ENCODE data around the gene GTF2H1. TPM values are rescaled to one million over a fixed set of nuclear protein-coding genes. Genes with fewer than 3 reads are reported as not detected.

The GTF2H1 gene
- total and polyA plus RNA-seq, 2 donors (not counting 1 experiment from before 2014, with no cell fraction given) = 43.7 to 71.9 TPM

- Histone ChIP-seq H2AFZ (ENCODE audit: insufficient read depth, low read depth, low read length, poor library complexity, severe bottlenecking) (no peak overlapping the region), H3K27ac (ENCODE audit: low read length in 2 of 2) (peak overlapping the region in 1 of 2 donors; percentile 100), H3K9ac (ENCODE audit: low read length) (peak overlapping the region; percentile 98), H4K20me1 (ENCODE audit: control insufficient read depth, insufficient read depth, low read length, poor library complexity, severe bottlenecking) (peaks cover 18% of the 10 kb centered on the region), H3K4me1 (ENCODE audit: control insufficient read depth in 2 of 2, insufficient read depth in 2 of 2, low read length in 2 of 2) (peaks cover 39 to 54% of the 10 kb centered on the region in 2 donors), H3K9me3 (ENCODE audit: control extremely low read depth in 1 of 3, control insufficient read depth in 2 of 3, insufficient read depth in 1 of 3, low read length in 2 of 3) (no peaks in the 10 kb centered on the region), H3K4me3 (ENCODE audit: control extremely low read depth in 1 of 5, extremely low read depth in 1 of 5, insufficient read depth in 1 of 5, low read depth in 2 of 5, low read length in 4 of 5) (peak overlapping the region in 2 of 5 experiments; percentile 23 to 90), H3K4me2 (replicated peaks; ENCODE audit: low read depth, low read length, poor library complexity, severe bottlenecking) (peak overlapping the region; percentile 93), H3K27me3 (replicated peaks in 1 of 4; ENCODE audit: control extremely low read depth in 1 of 4, control insufficient read depth in 3 of 4, insufficient read depth in 4 of 4, low read length in 3 of 4) (no peaks in the 10 kb centered on the region), H3K79me2 (ENCODE audit: control insufficient read depth, insufficient read depth, low read length) (peaks cover 93% of the 10 kb centered on the region), H3K36me3 (replicated peaks in 1 of 2; ENCODE audit: control extremely low read depth in 1 of 2, control insufficient read depth in 1 of 2, extremely low read depth in 1 of 2, insufficient read depth in 2 of 2, low read length in 1 of 2) (peaks cover 0 to 20% of the 10 kb centered on the region in 2 experiments)
- ATAC-seq (ENCODE audit: low read depth) (no peak), DNase-seq (no peak)
- ChIA-PET CTCF (interaction anchor here (0.9 to 2.5 kb wide), 4 partner anchors 9 to 401 kb away, joined by 4 to 11 read pairs (median 8); partner anchors contain the start of gene LDHA), POLR2A (interaction anchor here (2.5 kb wide), 1 partner anchor 38 kb away, joined by 8 read pairs; no protein-coding TSS in a partner anchor)
- TF ChIP-seq CTCF (IDR thresholded peaks at IDR 0.05) = no peak
- no peak for TF ChIP-seq EZH2 (IDR thresholded peaks at IDR 0.05; ENCODE audit: borderline replicate concordance, insufficient read depth, low read depth, low read length, poor library complexity, severe bottlenecking)
- Mint-ChIP-seq H3K27ac (peak overlapping the region; percentile 79), H3K9me3 (ENCODE audit: insufficient read depth) (no peaks in the 10 kb centered on the region), H3K27me3 (no peaks in the 10 kb centered on the region), H3K4me3 (peak overlapping the region; percentile 73), H3K4me1 (peaks cover 73% of the 10 kb centered on the region)
- intact Hi-C loops (cut with micrococcal nuclease) = loop anchor here (1.0 to 5.0 kb wide), 4 partner anchors 38 to 1583 kb away; partner anchors contain the start of genes C11orf58, TMEM86A and UEVLD
Observed at GRCh38 chr11:18320617-18321016, 1.8 kb upstream of the GTF2H1 start.

- 0% methylated on average over 2 of the region's 4 CpGs for WGBS (ENCODE audit: insufficient coverage)
- no peaks in the 10 kb centered on the region for H3K9me3 Mint-ChIP-seq (ENCODE audit: insufficient read depth)
Observed at GRCh38 chr11:18321578-18321968, 794 bp upstream of the GTF2H1 start.

More at GRCh38 chr11:18321578-18321968, 794 bp upstream of the GTF2H1 start:
- ATAC-seq (ENCODE audit: low read depth) (peak; percentile 3), DNase-seq (no peak)
- intact Hi-C loops (cut with micrococcal nuclease) = loop anchor here (1.0 to 5.0 kb wide), 4 partner anchors 39 to 1584 kb away; partner anchors contain the start of genes C11orf58, TMEM86A and UEVLD
- Histone ChIP-seq H3K4me3 (ENCODE audit: control extremely low read depth in 1 of 5, extremely low read depth in 1 of 5, insufficient read depth in 1 of 5, low read depth in 2 of 5, low read length in 4 of 5) (peak overlapping the region; percentile 82 to 94 (median 90)), H3K79me2 (ENCODE audit: control insufficient read depth, insufficient read depth, low read length) (peaks cover 93% of the 10 kb centered on the region), H4K20me1 (ENCODE audit: control insufficient read depth, insufficient read depth, low read length, poor library complexity, severe bottlenecking) (peaks cover 18% of the 10 kb centered on the region), H3K9me3 (ENCODE audit: control extremely low read depth in 1 of 3, control insufficient read depth in 2 of 3, insufficient read depth in 1 of 3, low read length in 2 of 3) (no peaks in the 10 kb centered on the region), H3K36me3 (replicated peaks in 1 of 2; ENCODE audit: control extremely low read depth in 1 of 2, control insufficient read depth in 1 of 2, extremely low read depth in 1 of 2, insufficient read depth in 2 of 2, low read length in 1 of 2) (peaks cover 2 to 24% of the 10 kb centered on the region in 2 experiments), H3K27ac (ENCODE audit: low read length in 2 of 2) (peak overlapping the region; percentile 98 to 100), H3K4me2 (replicated peaks; ENCODE audit: low read depth, low read length, poor library complexity, severe bottlenecking) (peak overlapping the region; percentile 93), H3K9ac (ENCODE audit: low read length) (peak overlapping the region; percentile 98), H2AFZ (ENCODE audit: insufficient read depth, low read depth, low read length, poor library complexity, severe bottlenecking) (peak overlapping the region; percentile 95), H3K4me1 (ENCODE audit: control insufficient read depth in 2 of 2, insufficient read depth in 2 of 2, low read length in 2 of 2) (peaks cover 39 to 54% of the 10 kb centered on the region in 2 donors), H3K27me3 (replicated peaks in 1 of 4; ENCODE audit: control extremely low read depth in 1 of 4, control insufficient read depth in 3 of 4, insufficient read depth in 4 of 4, low read length in 3 of 4) (no peaks in the 10 kb centered on the region)
- ChIA-PET CTCF (interaction anchor here (1.0 to 2.5 kb wide), 4 partner anchors 10 to 206 kb away, joined by 4 to 11 read pairs (median 8); partner anchors contain the start of gene LDHA), POLR2A (interaction anchor here (0.6 to 2.5 kb wide), 4 partner anchors 39 to 74 kb away, joined by 3 to 18 read pairs (median 6); partner anchors contain the start of gene LDHA)
- peak overlapping the region; percentile 100 for H3K27ac Mint-ChIP-seq
- peaks cover 75% of the 10 kb centered on the region for H3K4me1 Mint-ChIP-seq
- no peak for TF ChIP-seq EZH2 (IDR thresholded peaks at IDR 0.05; ENCODE audit: borderline replicate concordance, insufficient read depth, low read depth, low read length, poor library complexity, severe bottlenecking)
- no peak for TF ChIP-seq CTCF (IDR thresholded peaks at IDR 0.05)
- no peaks in the 10 kb centered on the region for H3K27me3 Mint-ChIP-seq
- peak overlapping the region; percentile 96 for H3K4me3 Mint-ChIP-seq
